GM12864 (cell line): ENCODE data around the gene SNX20.

Experiments used
- DNase-seq: peaks from one replicate; pipeline ENCODE4 v3.0.0-alpha.2; 2011; ENCODE audit warnings: low read depth
- H3K4me3 ChIP-seq: 2 replicates; pipeline ENCODE4 v1.5.1; 2011; ENCODE audit warnings: mild to moderate bottlenecking, low read depth, low read length, control low read depth
- TF ChIP-seq, protein P1 (sequence below): IDR thresholded peaks from 2 replicates; pipeline ENCODE4 v1.5.1; 2011; ENCODE audit warnings: low read depth, mild to moderate bottlenecking, moderate library complexity, low read length, control low read depth, inconsistent platforms; ENCODE audit errors: missing control alignments

SNX20 gene

DNA sequence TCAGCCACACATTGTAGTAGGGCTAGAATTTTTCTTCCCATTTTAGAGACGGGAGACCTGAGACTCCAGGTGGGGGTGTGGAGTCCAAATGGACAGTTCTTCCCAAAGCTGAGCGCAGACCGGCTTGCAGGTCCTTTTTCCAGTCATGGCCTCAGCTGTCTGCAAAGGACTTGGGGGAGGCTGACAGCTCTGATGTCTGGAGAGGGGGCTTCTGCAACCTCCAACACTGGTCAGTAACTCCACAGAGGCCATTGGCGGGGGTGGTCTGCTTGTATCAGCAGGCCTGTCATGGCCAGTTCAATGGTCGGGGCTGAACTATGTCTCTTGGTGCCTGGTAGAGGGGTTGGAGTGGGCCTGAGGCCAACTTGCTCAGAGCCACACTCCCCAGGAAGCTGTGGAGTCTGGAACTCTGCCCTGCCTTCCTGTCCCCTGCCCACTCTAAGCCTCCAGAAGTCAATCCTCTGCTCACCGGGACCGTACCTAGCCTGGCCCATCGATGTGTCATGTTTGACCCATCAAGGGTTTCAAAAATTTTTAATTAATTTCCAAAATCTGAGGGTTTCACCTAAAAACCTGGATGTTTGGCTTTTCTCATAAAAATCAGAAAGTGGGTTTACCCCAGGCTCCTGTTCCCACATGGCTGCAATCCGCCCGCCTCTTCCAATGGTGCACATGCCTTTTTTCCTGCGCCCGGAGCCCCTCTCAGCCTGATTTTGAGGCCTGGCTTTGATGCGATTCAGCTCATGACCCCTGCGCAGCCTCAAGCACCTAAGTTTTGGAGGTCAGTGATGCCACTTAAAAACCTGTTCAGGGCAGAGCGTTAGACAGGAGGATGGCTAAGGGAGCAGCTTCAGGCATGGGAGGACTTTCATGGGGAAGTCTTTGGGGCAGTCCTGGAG lies 39.9 kb downstream of the SNX20 start:
- no peak for DNase-seq
- H3K4me3 ChIP-seq, result no peak overlapping the region
- TF ChIP-seq, protein P1, sequence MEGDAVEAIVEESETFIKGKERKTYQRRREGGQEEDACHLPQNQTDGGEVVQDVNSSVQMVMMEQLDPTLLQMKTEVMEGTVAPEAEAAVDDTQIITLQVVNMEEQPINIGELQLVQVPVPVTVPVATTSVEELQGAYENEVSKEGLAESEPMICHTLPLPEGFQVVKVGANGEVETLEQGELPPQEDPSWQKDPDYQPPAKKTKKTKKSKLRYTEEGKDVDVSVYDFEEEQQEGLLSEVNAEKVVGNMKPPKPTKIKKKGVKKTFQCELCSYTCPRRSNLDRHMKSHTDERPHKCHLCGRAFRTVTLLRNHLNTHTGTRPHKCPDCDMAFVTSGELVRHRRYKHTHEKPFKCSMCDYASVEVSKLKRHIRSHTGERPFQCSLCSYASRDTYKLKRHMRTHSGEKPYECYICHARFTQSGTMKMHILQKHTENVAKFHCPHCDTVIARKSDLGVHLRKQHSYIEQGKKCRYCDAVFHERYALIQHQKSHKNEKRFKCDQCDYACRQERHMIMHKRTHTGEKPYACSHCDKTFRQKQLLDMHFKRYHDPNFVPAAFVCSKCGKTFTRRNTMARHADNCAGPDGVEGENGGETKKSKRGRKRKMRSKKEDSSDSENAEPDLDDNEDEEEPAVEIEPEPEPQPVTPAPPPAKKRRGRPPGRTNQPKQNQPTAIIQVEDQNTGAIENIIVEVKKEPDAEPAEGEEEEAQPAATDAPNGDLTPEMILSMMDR, result no peak

DNA sequence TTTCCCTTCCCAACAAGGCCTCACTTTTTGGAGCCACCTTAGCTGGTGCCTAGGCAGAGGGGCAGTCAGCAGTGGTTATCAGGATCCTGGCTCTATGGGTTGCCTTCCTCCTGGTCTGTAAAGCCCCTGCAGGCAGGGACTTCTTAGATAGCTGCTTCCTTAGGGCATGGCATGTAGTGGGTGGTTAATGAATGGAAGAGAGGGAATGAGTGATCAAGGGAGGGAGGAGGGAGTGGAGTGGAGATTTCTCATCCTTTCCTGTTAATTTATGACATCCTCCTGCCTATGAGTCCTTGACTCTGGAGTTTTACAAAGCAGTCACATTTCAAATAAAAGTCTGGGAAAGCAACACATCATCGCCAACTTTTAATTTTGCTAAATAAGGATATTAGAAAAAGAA lies 40.7 kb downstream of the SNX20 start:
- DNase-seq, result no peak

DNA sequence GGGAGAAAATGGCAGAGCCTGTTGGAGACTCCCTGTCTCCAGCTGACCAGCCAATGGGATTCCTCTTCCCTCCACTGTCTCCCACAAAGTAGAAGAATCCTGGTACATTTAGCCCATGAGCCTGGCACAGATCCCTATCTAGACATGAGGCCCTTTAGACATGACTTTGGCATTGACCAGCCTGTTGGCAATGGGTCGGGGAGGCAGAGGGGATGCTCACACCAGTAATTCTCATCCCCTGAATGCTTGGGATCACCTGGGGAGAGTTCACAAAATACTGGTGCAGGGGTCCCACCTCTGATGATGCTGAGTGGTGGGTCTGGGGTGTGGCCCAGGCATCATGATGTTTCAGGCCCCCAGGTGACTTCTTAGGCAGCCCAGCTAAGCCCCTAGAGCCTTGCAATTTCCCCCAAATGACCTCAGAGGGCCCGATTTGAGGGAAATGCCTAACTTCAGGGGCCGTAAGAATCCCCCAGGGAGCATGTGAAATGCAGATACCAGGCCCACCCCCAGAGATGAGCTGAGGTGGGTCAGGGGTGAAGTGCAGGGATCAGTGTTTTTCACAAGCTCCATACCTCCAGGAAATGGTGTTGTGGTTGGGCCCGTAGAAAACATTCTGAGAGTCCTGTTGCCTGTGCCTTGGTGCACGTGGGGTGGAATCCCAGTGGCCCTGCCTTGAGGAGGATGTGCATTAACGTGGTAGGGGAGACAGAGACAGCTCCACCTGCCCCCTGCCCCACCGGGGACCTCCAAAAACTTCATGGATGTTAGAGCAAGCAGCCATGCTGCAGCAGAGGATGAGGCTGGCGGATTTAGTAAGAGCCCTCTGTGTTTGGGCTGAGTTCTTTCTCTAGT lies 42.1 kb downstream of the SNX20 start:
- TF ChIP-seq, protein P1, result no peak
- no peak for DNase-seq
- no peak overlapping the region for H3K4me3 ChIP-seq

More for the DNA sequence above, 40.7 kb downstream of the SNX20 start:
- H3K4me3 ChIP-seq, result no peak overlapping the region
- TF ChIP-seq, protein P1, result no peak

DNA sequence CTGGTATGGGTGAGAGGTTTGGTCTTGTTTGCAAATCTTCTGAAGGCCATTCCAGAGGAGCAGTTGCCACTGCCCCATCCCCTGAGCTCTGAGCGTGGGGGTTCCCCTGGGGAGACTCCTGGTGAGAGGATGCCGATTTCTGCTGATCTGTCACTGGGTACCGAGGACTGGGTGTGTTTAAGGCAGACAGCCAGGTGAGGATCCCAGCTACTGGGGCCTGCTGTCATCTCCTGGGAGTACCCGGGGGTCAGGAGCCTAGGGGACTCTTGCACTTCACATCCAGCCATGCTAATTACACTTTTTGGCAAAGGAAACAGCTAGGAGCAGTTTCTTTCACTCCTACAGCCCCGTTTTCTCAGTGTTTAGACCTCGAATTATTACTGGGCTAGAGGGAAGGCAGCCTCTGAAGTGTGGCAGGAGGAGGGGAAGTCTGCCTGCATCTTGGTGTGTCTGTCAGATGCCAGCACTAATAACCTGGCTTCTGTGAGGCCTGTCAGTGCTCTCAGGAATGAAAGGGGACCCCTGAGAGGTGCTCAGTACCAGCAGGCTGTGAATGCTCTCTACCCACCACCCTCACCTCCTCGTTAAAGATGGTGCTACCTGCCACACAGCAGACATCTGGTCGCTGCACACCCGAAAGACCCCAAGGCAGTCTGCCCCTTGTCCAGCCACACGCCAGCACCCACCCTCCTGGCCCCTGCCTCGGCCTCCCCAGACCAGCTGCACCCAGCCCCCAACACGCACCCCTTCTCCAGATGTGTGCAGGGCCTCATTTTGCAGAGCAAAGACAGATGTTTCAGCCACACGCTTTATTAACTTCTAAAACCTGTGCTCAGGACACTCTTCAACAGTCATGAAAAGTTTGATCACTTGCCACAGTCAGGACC lies 43.2 kb downstream of the SNX20 start:
- H3K4me3 ChIP-seq, result no peak overlapping the region
- DNase-seq, result no peak
- TF ChIP-seq, protein P1, result no peak

DNA sequence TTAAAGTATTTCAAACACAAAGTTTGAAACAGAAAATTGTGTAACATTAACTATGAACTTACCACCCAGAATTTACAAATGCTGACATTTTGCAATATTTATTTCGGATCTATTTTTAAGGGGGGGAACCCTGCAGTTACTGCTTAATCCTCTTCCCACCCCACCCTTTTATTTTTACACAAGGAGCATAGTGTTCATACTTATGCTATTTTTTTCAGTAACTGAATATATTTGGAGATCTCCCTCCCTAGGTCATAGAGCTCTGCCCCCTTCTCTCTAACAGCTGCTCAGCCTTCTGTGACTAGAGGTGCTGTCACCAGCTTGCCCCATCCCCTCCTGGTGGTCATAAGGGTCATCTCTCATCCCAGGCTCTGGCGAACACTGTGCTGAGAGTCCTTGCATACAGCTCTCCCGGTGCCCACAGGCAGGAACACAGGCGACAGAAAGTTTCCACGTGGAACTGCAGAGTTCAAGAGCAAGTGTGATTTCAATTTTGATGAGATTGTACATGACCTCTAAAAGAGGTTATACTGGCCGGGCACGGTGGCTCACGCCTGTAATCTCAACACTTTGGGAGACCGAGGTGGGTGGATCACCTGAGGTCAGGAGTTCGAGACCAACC lies 44.2 kb downstream of the SNX20 start:
- TF ChIP-seq, protein P1, result no peak
- H3K4me3 ChIP-seq, result no peak overlapping the region
- DNase-seq, result no peak
